Right hindlimb (tissue), 1 donor: ENCODE measurements around the gene HAS3.

ENCODE experiments used
- DNase-seq: peaks from one replicate; pipeline ENCODE4 v3.0.0-alpha.2; 2018

The HAS3 gene

DNA sequence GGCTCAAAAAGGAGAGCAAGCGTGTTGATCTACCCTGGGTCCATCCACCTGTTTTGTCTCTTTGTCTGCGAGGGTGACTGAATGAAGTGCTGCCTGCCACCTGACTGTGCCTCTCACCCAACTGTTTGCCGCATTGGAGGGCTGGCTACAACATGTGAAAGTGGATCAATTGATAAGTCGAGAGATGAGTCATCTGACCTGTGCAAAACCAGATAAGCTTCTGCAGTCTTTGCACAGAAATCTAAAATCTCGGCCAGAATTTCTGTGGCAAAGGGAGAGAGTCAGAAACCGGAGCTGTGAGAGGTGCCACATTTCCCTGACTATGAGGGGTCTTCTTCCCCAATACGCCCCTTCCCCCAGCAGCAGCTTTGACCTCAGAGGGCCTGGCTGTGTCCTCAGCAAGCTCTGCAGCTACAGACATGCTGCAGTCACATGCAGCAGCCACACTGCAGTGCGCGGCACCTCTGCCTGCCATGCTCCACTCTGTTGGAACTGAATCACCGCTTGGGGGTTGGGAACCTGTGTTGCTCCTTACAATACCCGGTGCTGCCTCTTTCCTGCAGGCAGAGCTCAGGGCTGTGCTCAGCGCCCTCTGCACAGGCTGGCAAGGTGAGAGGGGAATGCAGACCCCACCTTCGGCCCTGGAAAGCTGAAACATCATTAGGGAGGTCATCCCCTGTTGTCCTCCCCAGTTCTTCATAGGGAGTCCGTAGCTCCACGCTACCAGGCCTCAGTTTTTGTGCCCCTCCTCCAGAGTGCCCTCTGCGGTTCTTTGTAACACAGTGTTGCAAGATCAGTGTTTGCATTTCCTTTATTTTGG is 16.2 kb upstream of the HAS3 start:
- no peak for DNase-seq

DNA sequence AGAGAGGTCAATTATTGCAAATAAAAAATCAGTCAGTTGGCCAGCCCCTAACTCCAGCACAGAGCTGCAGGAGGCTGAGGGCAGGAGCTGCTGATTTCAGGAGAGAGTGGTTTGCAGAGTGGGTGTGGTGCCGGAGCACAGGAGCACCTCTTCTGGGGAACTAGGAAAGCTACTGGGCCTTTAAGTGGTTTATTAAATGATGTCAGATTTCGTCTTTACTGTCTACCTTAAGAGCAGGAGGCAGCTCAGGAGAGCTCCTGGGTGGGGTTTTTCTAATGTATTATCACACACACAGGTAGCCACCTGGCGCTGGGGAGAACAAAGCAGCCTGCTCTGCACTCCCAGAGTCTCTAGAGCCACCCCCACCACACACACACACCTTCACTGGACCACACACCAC is 11.5 kb upstream of the HAS3 start:
- DNase-seq: no peak

DNA sequence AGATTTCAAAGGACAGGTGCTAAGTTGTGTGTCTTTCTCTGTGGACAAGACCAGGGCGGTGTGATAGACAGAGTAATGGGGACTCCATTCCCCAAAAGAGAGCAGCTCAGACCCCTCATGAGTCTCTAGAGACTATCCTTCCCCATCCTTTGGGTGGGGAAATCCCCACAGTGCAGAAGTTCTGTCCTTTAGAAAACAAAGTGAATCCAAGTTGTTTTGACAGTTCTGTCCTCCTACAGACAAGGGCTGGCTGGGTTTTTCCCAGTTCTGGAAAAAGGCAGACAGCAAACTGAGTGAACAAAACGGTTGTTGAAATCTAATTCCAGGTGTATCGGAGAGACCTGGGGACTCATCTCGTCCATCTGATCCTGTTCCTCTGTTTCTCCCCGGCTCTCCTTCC is 11.0 kb upstream of the HAS3 start:
- DNase-seq: no peak

DNA sequence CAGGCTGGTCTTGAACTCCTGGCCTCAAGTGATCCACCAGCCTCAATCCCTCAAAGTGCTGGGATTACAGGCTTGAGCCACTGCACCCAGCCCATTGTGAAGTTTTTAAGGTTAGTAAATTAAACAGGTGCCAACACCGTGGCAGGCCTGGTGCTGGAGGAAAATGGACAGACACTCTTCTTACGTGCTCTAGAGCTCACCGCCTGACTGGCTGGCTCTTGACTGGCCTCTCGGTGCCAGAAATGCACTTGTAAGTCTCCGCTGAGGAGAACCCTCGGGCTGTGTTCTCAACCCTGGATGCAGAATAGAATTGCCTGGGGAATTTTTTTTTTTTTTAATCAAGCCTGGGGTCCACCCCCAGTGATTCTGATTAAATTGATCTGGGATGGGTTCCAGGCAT is 10.3 kb upstream of the HAS3 start:
- DNase-seq: no peak

- DNase-seq: no peak
These were observed 5.3 kb upstream of the HAS3 start for GRCh38 chr16:69100071-69100691.

- DNase-seq: no peak
These were observed 1.2 kb downstream of the HAS3 start for GRCh38 chr16:69106491-69107315.

DNA sequence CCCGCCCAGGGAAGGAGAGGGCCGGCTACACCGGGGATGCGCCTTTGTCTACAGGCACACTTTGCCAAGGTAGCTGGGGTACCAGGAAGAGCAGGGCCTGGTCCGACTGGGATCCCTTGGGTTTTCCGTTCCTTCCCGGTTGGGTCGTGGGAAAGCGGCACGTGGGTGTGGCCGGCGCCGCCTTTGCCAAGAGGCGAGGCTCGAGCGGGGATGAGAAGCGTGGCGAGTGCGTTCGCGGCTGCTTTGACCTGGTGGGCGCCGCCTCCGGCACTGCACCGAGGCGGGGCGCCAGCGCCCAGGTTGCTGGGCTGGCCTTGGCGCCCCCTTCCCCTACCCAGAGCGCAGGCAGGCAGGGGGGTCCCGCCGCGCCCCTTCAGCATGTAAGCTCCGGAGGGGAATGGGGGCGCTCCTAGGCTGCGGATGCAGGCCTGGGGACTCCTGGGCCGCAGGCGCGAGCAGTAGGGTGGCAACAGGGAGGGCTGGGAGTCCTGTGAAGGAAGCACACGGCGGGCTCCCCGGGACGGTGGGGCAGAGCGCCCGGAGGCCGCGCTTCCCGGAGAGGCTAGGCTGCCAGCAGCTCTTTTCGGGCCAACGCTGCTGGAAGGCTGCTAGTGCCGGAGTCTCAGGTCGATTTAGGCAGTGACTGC is 2.0 kb downstream of the HAS3 start:
- DNase-seq: peak; percentile 47

DNA sequence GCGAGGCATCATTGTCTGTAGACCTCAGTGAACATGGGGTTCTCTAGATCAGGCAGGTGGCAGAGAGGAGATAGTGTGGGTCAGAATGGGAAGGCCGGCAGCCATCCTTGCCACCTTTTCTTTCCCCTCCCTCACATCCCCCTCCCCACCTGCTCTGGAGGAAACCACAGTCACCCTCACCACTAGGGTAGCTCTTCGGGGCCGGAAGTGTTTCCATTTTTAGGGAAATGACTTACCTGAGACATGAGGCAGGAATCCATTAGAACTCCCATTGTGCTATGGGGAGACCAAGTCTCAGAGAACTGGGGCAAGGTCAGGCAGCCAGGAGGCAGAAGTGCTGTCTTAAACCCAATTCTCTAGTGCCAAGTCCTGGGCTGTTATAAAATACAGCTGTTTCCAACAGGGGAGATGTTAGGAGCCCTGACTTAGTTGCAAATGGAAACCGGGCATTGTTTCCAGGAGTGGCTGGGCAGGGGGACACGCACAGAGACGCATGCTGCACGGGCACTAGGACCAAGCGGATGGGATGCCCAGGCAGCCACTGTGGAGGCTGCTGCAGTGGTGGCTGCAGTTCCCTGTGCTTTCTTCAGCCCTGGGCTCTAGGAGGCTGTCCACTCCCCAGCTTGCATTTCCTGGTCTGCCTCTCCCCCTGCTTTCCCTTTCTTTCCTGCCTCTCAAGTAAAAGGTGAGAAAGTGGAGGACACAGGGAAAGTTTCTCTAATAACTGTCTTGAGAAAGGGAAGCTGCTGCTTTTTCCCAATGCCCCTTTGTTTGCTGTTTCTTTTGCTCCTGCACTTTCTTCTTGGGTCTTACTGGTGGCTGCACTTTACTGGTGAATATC is 2.8 kb downstream of the HAS3 start:
- DNase-seq: no peak

DNA sequence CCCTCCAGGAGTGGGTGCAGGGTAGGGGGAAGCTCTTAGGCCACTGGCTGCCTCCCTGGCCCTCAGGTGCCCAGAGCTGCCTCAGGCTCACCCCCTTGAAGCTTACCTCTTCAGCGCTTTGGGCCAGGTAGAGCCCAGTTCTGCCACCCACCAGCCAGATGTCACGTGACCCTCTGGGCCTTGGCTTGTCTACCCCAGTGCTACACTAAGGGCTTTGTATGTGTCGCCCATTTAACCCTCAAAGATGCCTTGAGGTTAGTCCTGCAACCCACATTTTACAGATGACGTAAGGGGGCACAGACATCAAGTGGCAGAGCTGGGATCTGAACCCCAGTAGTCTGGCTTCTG is 3.4 kb downstream of the HAS3 start:
- DNase-seq: no peak

- no peak for DNase-seq
These were observed 4.2 kb downstream of the HAS3 start for GRCh38 chr16:69109486-69110270.

DNA sequence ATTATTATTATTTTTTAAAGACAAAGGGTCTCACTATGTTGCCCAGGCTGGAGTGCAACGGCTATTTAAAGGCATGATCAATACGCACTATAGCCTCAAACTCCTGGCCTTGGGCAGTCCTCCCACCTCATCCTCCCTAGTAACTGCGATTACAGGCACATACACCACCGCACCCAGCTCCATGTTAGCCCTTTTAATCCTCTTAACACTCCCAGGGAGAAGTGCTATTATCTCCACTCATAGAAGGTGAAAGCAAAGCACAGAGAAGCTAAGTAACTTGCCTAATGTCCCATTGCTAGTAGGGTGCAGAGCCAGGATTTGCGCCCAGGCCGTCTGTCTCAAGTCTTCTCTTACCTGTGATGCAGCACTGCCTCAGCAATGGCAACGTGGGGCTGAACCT is 5.0 kb downstream of the HAS3 start:
- DNase-seq: no peak

- no peak for DNase-seq
These were observed 5.9 kb downstream of the HAS3 start for GRCh38 chr16:69111216-69111875.

DNA sequence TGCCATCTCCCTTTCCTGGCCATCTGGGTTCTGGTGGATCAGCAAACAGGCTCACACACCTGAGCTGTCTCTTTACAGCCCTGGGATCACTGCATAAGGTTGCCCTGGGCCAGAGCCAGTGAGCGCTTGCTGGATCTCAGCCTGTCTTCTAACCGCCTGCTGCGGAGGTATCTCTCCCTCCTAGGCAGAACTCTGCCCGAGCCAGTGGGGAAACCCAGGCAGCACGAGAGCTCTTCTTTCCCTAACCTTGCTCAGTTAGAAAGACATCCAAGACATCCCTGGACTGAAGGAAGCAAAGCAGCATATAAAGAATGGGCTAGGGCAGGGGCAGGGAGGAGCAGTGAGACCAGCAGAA is 6.4 kb downstream of the HAS3 start:
- no peak for DNase-seq

- peak; percentile 54 for DNase-seq
These were observed 7.1 kb downstream of the HAS3 start for GRCh38 chr16:69112285-69113129.

DNA sequence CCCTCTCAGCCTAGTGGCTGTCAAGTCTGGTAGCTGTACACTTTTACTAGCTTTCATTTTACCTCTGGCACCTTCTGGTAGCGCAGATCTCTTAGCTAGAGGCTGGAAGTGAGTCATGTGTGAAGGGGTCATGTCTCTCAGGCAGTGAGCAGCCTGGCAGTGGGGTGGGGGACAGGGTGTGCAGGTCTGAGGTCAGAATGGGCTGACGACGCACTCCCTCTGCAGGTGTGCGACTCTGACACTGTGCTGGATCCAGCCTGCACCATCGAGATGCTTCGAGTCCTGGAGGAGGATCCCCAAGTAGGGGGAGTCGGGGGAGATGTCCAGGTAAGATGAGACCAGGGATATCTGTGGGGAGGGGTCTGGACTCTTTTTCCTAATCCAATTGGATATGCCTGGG is 7.8 kb downstream of the HAS3 start:
- no peak for DNase-seq

DNA sequence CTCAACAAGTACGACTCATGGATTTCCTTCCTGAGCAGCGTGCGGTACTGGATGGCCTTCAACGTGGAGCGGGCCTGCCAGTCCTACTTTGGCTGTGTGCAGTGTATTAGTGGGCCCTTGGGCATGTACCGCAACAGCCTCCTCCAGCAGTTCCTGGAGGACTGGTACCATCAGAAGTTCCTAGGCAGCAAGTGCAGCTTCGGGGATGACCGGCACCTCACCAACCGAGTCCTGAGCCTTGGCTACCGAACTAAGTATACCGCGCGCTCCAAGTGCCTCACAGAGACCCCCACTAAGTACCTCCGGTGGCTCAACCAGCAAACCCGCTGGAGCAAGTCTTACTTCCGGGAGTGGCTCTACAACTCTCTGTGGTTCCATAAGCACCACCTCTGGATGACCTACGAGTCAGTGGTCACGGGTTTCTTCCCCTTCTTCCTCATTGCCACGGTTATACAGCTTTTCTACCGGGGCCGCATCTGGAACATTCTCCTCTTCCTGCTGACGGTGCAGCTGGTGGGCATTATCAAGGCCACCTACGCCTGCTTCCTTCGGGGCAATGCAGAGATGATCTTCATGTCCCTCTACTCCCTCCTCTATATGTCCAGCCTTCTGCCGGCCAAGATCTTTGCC is 9.0 kb downstream of the HAS3 start:
- DNase-seq: no peak

DNA sequence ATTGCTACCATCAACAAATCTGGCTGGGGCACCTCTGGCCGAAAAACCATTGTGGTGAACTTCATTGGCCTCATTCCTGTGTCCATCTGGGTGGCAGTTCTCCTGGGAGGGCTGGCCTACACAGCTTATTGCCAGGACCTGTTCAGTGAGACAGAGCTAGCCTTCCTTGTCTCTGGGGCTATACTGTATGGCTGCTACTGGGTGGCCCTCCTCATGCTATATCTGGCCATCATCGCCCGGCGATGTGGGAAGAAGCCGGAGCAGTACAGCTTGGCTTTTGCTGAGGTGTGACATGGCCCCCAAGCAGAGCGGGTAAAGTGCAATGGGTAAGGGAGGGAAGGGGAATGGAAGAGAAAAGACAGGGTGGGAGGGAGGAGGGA is 9.5 kb downstream of the HAS3 start:
- DNase-seq: no peak

DNA sequence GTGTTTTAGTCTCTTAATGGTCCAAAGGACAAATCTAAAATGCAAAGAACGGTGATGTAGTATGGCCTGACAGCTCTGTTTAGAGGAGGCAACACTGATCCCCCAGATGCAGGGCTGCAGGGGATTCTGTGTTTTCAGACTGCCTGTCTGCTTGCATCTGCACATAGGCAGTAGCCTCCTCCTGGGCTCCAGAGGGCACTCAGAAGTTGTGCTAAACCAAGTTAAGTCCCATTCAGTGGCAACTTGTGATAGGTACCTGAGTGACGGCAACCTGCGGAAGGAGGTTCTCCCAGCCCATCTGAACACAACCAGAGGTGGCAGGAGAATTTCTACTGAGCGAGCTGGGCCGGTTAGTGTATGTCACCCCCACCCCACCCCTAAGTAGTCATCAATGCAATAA is 9.9 kb downstream of the HAS3 start:
- DNase-seq: no peak

- no peak for DNase-seq
These were observed 10.4 kb downstream of the HAS3 start for GRCh38 chr16:69115837-69116236.
